Measurements from ENCODE around the gene TAGLN. TPM values are rescaled to one million over a fixed set of nuclear protein-coding genes. Genes with fewer than 3 reads are reported as not detected.

Gene TAGLN
- total and polyA plus RNA-seq, 2 donors = 2,727 to 17,163 TPM

Other genes with a start within 250 kb of the TAGLN start
- 24.0 TPM for gene SIK3, start 100.9 kb upstream of the TAGLN start, total RNA-seq
- 17.2 TPM for gene SIK3, start 100.9 kb upstream of the TAGLN start, polyA plus RNA-seq
- gene PAFAH1B2, start 55.1 kb upstream of the TAGLN start, total RNA-seq = 115 TPM
- gene PAFAH1B2, start 55.1 kb upstream of the TAGLN start, polyA plus RNA-seq = 23.9 TPM
- 19.6 TPM for gene SIDT2, start 20.6 kb upstream of the TAGLN start, total RNA-seq
- 31.6 TPM for gene SIDT2, start 20.6 kb upstream of the TAGLN start, polyA plus RNA-seq
- gene PCSK7, start 32.7 kb downstream of the TAGLN start, total RNA-seq = 23.7 TPM
- gene PCSK7, start 32.7 kb downstream of the TAGLN start, polyA plus RNA-seq = 45.6 TPM
- gene RNF214, start 33.3 kb downstream of the TAGLN start, total RNA-seq = 15.2 TPM
- gene RNF214, start 33.3 kb downstream of the TAGLN start, polyA plus RNA-seq = 14.5 TPM
- 4.5 TPM for gene BACE1-AS, start 92.0 kb downstream of the TAGLN start, total RNA-seq
- gene BACE1-AS, start 92.0 kb downstream of the TAGLN start, polyA plus RNA-seq = 6.0 TPM
- 19.1 TPM for gene BACE1, start 116.9 kb downstream of the TAGLN start, total RNA-seq
- gene BACE1, start 116.9 kb downstream of the TAGLN start, polyA plus RNA-seq = 20.0 TPM
- 29.0 TPM for gene CEP164, start 128.5 kb downstream of the TAGLN start, total RNA-seq
- gene CEP164, start 128.5 kb downstream of the TAGLN start, polyA plus RNA-seq = 17.5 TPM

Measured in urinary bladder (tissue), 2 donors.